Fibroblast of villous mesenchyme (primary cell): ENCODE data around the gene FBXO31. TPM values are rescaled to one million over a fixed set of nuclear protein-coding genes. Genes with fewer than 3 reads are reported as not detected.

ENCODE experiments used
- DNase-seq: peaks from one replicate; pipeline ENCODE4 v3.0.0-alpha.2; 2010; ENCODE audit warnings: low read depth
- H3K4me3 ChIP-seq: 2 replicates; pipeline ENCODE4 v1.5.1; 2011; ENCODE audit warnings: low read depth, mild to moderate bottlenecking, low read length
- total RNA-seq: library from RNA; depleted of rRNA; stranded (reverse); fragments of >200 nt; gene quantifications from 2 replicates; pipeline ENCODE4 v1.2.3, GENCODE V29; 2012
- TF ChIP-seq, protein P1 (sequence below): IDR thresholded peaks from 2 replicates; pipeline ENCODE4 v1.5.1; 2012; ENCODE audit warnings: low read depth, mild to moderate bottlenecking, low read length; ENCODE audit not compliant: insufficient read depth

Gene FBXO31
- total RNA-seq, 1 donor, result 25.9 TPM

DNA sequence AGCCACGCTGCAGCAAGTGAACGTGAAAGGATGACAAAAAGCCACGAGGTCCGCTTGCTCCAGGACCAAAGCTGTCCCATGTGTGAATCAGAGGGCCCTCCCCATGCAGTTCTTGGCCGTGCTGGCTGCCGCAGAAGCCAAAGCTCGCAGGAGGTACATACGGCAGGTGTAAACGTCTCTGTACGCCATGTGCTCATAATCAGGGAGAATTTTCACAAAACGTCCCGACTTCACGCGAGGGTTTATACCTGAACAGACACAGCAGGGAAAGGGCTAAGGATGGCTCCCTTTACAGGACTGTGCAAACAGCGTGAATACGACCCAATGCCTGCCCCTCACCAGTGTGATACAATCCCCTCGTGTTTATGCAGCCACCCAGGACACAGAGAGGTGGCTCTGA is 25.3 kb downstream of the FBXO31 start:
- DNase-seq, result no peak
- TF ChIP-seq, protein P1, sequence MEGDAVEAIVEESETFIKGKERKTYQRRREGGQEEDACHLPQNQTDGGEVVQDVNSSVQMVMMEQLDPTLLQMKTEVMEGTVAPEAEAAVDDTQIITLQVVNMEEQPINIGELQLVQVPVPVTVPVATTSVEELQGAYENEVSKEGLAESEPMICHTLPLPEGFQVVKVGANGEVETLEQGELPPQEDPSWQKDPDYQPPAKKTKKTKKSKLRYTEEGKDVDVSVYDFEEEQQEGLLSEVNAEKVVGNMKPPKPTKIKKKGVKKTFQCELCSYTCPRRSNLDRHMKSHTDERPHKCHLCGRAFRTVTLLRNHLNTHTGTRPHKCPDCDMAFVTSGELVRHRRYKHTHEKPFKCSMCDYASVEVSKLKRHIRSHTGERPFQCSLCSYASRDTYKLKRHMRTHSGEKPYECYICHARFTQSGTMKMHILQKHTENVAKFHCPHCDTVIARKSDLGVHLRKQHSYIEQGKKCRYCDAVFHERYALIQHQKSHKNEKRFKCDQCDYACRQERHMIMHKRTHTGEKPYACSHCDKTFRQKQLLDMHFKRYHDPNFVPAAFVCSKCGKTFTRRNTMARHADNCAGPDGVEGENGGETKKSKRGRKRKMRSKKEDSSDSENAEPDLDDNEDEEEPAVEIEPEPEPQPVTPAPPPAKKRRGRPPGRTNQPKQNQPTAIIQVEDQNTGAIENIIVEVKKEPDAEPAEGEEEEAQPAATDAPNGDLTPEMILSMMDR, result no peak
- no peak overlapping the region for H3K4me3 ChIP-seq

DNA sequence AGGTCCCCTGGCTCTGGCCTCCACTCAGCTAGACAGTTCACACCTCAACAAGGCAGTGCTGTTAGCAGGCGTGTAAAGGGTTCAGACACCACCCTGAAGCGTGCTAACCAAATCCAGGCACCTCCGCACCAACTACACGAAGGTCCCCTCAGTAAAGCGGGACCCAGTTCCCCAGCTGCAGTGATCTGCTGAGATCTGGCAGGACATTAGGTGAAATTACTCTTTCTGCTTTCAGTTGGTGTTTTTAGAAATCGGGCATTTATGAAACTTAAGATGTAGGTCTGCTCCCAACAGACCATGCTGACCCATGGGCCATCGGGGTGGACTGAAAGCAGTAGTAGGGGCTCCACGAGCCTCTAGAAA is 27.1 kb downstream of the FBXO31 start:
- DNase-seq, result no peak
- TF ChIP-seq, protein P1, result no peak
- no peak overlapping the region for H3K4me3 ChIP-seq

DNA sequence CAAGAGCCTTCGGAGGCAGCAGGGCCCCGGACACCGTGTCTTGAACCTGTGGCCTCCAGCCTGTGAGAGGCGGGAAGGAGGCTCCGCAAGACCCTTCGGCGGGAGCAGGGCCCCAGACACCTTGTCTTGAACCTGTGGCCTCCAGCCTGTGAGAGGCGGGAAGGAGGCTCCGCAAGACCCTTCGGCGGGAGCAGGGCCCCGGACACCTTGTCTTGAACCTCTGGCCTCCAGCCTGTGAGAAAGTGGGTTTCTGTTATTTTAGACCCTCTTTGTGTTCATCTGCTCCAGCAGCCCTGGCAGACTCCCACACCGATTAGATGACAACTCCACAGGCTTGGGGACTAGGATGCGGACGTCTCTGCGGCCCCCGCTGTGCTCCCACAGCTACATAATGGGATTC is 30.0 kb downstream of the FBXO31 start:
- no peak for DNase-seq
- H3K4me3 ChIP-seq, result no peak overlapping the region
- TF ChIP-seq, protein P1, result no peak

- TF ChIP-seq, protein P1, result no peak
- H3K4me3 ChIP-seq, result no peak overlapping the region
- DNase-seq, result no peak
These were observed 30.8 kb downstream of the FBXO31 start for GRCh38 chr16:87352818-87353217.

DNA sequence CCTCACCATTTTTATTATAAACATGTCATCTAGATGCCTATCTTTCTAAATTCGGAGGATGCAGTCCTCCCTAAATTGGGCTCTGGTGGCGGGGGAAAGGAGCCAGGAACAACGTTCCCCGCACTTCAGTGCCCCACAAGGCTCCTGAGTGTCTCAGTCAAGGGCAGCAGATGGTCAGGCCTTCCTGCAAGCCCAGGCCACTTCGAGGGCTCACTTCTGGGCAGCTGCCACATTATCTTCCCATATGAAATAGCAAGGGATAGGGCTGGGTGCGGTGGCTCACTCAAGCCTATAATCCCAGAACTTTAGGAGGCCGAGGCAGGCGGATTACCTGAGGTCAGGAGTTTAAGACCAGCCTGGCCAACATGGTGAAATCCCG is 32.3 kb downstream of the FBXO31 start:
- DNase-seq, result peak; percentile 86
- TF ChIP-seq, protein P1, result no peak
- H3K4me3 ChIP-seq, result no peak overlapping the region

DNA sequence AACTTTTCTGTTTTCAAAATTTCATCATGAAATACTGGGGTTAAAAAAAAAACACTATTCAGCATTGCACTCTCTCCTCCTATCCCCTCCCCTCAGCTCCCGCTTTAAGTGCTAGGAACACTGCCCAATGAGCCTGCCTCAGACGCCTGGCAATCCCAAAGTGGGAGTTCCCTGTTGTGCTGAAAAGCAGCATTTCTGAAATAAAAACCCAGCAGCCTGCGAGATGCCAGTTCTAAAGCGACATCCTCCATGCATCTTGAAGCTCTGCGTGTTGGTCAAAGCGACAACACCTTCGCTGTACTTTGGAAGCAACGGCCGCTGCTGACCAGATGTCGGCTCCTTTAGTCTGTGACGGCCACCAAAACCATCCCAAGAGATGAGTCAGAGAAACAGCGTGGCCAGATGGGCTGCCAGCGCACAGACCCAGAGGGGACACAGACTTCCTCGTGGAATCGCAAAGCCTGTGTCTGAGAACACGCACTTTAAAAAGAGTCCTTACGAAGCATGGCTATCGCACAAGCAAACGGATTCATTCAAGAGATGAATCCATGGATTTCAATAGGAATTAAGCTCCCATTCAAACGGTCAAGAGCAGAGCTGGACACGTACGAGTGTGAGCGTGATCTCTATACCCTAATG is 32.8 kb downstream of the FBXO31 start:
- peak; percentile 76 for DNase-seq
- peak overlapping the region; percentile 34 for H3K4me3 ChIP-seq
- TF ChIP-seq, protein P1, result no peak

DNA sequence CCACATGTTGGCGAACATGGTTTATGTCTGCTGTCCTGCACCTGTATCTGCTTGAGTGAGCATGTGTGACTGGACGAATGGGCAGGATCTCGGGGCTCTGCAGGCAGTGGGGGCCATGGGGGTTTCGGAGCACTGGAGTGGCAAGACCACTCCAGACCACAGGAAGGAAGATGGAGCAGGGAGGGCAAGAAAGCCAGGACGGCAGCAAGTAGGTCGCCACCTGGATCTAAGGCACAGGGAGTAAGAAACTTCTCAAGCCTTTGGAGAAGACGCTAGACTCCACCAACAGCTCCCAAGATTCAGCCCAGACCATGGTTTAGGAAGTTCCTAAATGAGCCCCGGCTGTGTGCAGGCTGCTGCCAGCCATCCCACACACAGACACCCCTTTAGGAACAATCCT is 33.5 kb downstream of the FBXO31 start:
- H3K4me3 ChIP-seq, result no peak overlapping the region
- DNase-seq, result no peak
- TF ChIP-seq, protein P1, result no peak
